RPMI8226 (cell line): ENCODE results near the gene GALNS.
A peak's percentile ranks its signal among the peaks of the same experiment; 100 is the strongest.
"Not testable (repeated sequence)": the region's sequence is repeated elsewhere in the genome, so short reads cannot be mapped to it uniquely, and the experiment has no call there.

Experiments used
- DNase-seq: peaks from one replicate; pipeline ENCODE4 v3.0.0-alpha.2; 2015

The GALNS gene

GRCh38 chr16:88856828-88857727 is at the start of gene GALNS, which contains the start of gene TRAPPC2L:
TSS of gene GALNS (minus strand) at chr16:88856947. CDS start at chr16:88856877, 70 bp downstream.
TSS of gene TRAPPC2L (plus strand) at chr16:88857127. CDS start at chr16:88857151, 24 bp downstream.
- peak; percentile 95 for DNase-seq

- DNase-seq, result no peak
These were observed 49.3 kb upstream of the GALNS start for GRCh38 chr16:88906020-88906419.

GRCh38 chr16:88905563-88905962 is 48.8 kb upstream of the GALNS start:
- DNase-seq, result no peak

- DNase-seq, result no peak
These were observed 48.1 kb upstream of the GALNS start for GRCh38 chr16:88904676-88905365.

GRCh38 chr16:88903267-88903666 is 46.5 kb upstream of the GALNS start:
- DNase-seq, result no peak

GRCh38 chr16:88902744-88903143 is 46.0 kb upstream of the GALNS start:
- DNase-seq, result no peak

GRCh38 chr16:88901718-88902337 is 45.1 kb upstream of the GALNS start:
- no peak for DNase-seq

- DNase-seq, result no peak
These were observed 43.9 kb upstream of the GALNS start for GRCh38 chr16:88900662-88901052.

GRCh38 chr16:88899901-88900661 is 43.3 kb upstream of the GALNS start:
- DNase-seq, result no peak

GRCh38 chr16:88897696-88898425 is 41.1 kb upstream of the GALNS start:
- no peak for DNase-seq

- DNase-seq, result no peak
These were observed 39.7 kb upstream of the GALNS start for GRCh38 chr16:88896238-88897070.

- no peak for DNase-seq
These were observed 38.6 kb upstream of the GALNS start for GRCh38 chr16:88895335-88895734.

- DNase-seq, result no peak
These were observed 38.0 kb upstream of the GALNS start for GRCh38 chr16:88894681-88895300.

- not testable (repeated sequence) for DNase-seq
These were observed 37.5 kb upstream of the GALNS start for GRCh38 chr16:88894266-88894665.

- no peak for DNase-seq
These were observed 36.6 kb upstream of the GALNS start for GRCh38 chr16:88893127-88893968.

GRCh38 chr16:88892065-88892464 is 35.3 kb upstream of the GALNS start:
- DNase-seq, result no peak

- DNase-seq, result no peak
These were observed 34.3 kb upstream of the GALNS start for GRCh38 chr16:88891083-88891482.

GRCh38 chr16:88889702-88890352 is 33.1 kb upstream of the GALNS start:
- DNase-seq, result not testable (repeated sequence)
